Right atrium auricular region (tissue), 2 donors: ENCODE measurements around the gene DFFB. TPM values are rescaled to one million over a fixed set of nuclear protein-coding genes. Genes with fewer than 3 reads are reported as not detected.

Experiments used
- DNase-seq: peaks from one replicate; pipeline ENCODE4 v3.0.0-alpha.2; 2019; ENCODE audit warnings: low spot score
- H3K27ac ChIP-seq, 2 donors: fragments of 200-600 bp; sonication (generic); 1 replicate in 1 of 2; 2 replicates in 1 of 2; pipeline ENCODE4 v1.5.1; 2016 to 2019
- H3K27me3 ChIP-seq, 2 donors: fragments of 200-600 bp; sonication (generic); one replicate each; pipeline versions ENCODE4 v1.5.1 to v1.6.0; 2017 to 2019
- H3K36me3 ChIP-seq: fragments of 200-600 bp; sonication (generic); one replicate; pipeline ENCODE4 v1.5.1; 2016
- H3K4me1 ChIP-seq, 2 donors: fragments of 200-600 bp; sonication (generic); one replicate each; pipeline versions ENCODE4 v1.5.1 to v1.6.0; 2017 to 2019
- H3K4me3 ChIP-seq, 2 donors: fragments of 200-600 bp; sonication (generic); 1 replicate in 1 of 2; 2 replicates in 1 of 2; pipeline ENCODE4 v1.5.1; 2017 to 2019; ENCODE audit warnings: mild to moderate bottlenecking in 1 of 2, moderate library complexity in 1 of 2
- H3K9me3 ChIP-seq, 2 donors: fragments of 200-600 bp; sonication (generic); one replicate each; pipeline ENCODE4 v1.5.1; 2019
- CTCF ChIP-seq, 2 donors: fragments of 200-600 bp; sonication (generic); IDR thresholded peaks; one replicate each; pipeline ENCODE4 v1.5.1; 2019; ENCODE audit warnings: antibody characterized with exemption in 2 of 2
- total RNA-seq, 2 donors: library from RNA; depleted of rRNA; stranded (reverse); fragments of >200 nt; gene quantifications; one replicate each; pipeline ENCODE4 v1.1.0, GENCODE V29; 2016

Gene DFFB
- total RNA-seq, 2 donors from 2014 or later: 3.2 to 5.3 TPM

- no peaks in the 10 kb centered on the region for H3K4me1 ChIP-seq
- no peak overlapping the region for H3K4me3 ChIP-seq
- H3K27me3 ChIP-seq: no peaks in the 10 kb centered on the region
- no peaks in the 10 kb centered on the region for H3K9me3 ChIP-seq
- no peak overlapping the region for H3K27ac ChIP-seq
- TF ChIP-seq CTCF (IDR thresholded peaks at IDR 0.05): no peak
- peaks cover 50% of the 10 kb centered on the region for H3K36me3 ChIP-seq
- no peak for DNase-seq
Measured at GRCh38 chr1:3884966-3885365, 27.7 kb downstream of the DFFB start.

GRCh38 chr1:3885611-3886010 lies 28.3 kb downstream of the DFFB start:
- DNase-seq: no peak
- H3K27ac ChIP-seq: no peak overlapping the region
- no peaks in the 10 kb centered on the region for H3K27me3 ChIP-seq
- no peak for TF ChIP-seq CTCF (IDR thresholded peaks at IDR 0.05)
- peaks cover 50% of the 10 kb centered on the region for H3K36me3 ChIP-seq
- no peaks in the 10 kb centered on the region for H3K4me1 ChIP-seq
- H3K4me3 ChIP-seq: no peak overlapping the region
- H3K9me3 ChIP-seq: no peaks in the 10 kb centered on the region

- Histone ChIP-seq H3K9me3 (no peaks in the 10 kb centered on the region), H3K4me1 (no peaks in the 10 kb centered on the region), H3K27me3 (no peaks in the 10 kb centered on the region), H3K36me3 (peaks cover 49% of the 10 kb centered on the region), H3K4me3 (no peak overlapping the region), H3K27ac (no peak overlapping the region)
- DNase-seq: no peak
- no peak for TF ChIP-seq CTCF (IDR thresholded peaks at IDR 0.05)
Measured at GRCh38 chr1:3886106-3886670, 28.9 kb downstream of the DFFB start.

GRCh38 chr1:3886691-3887090 lies 29.4 kb downstream of the DFFB start:
- Histone ChIP-seq H3K27ac (no peak overlapping the region), H3K4me3 (no peak overlapping the region), H3K36me3 (peaks cover 54% of the 10 kb centered on the region), H3K27me3 (no peaks in the 10 kb centered on the region), H3K4me1 (no peaks in the 10 kb centered on the region), H3K9me3 (no peaks in the 10 kb centered on the region)
- TF ChIP-seq CTCF (IDR thresholded peaks at IDR 0.05): no peak
- no peak for DNase-seq

GRCh38 chr1:3888301-3888700 lies 31.0 kb downstream of the DFFB start:
- Histone ChIP-seq H3K36me3 (peaks cover 54% of the 10 kb centered on the region), H3K4me1 (peaks cover 0 to 5% of the 10 kb centered on the region in 2 donors), H3K9me3 (no peaks in the 10 kb centered on the region), H3K4me3 (no peak overlapping the region), H3K27ac (no peak overlapping the region), H3K27me3 (no peaks in the 10 kb centered on the region)
- no peak for TF ChIP-seq CTCF (IDR thresholded peaks at IDR 0.05)
- DNase-seq: no peak

GRCh38 chr1:3889936-3890335 lies 32.7 kb downstream of the DFFB start:
- H3K27ac ChIP-seq: no peak overlapping the region

More at GRCh38 chr1:3889936-3890335, 32.7 kb downstream of the DFFB start:
- H3K4me1 ChIP-seq: peaks cover 0 to 5% of the 10 kb centered on the region in 2 donors
- peaks cover 54% of the 10 kb centered on the region for H3K36me3 ChIP-seq
- no peaks in the 10 kb centered on the region for H3K9me3 ChIP-seq
- H3K27me3 ChIP-seq: no peaks in the 10 kb centered on the region
- TF ChIP-seq CTCF (IDR thresholded peaks at IDR 0.05): no peak
- DNase-seq: no peak
- H3K4me3 ChIP-seq: no peak overlapping the region
